Brain pericyte (primary cell): Measurements from ENCODE around the gene GNRHR.

Experiments used
- DNase-seq: peaks from one replicate; pipeline ENCODE4 v3.0.0-alpha.2; 2012; ENCODE audit warnings: low read depth, low spot score

The GNRHR gene

GRCh38 chr4:67700116-67700737 lies 54.0 kb downstream of the GNRHR start:
- no peak for DNase-seq

- no peak for DNase-seq
Measured at GRCh38 chr4:67699603-67700002, 54.6 kb downstream of the GNRHR start.

DNA sequence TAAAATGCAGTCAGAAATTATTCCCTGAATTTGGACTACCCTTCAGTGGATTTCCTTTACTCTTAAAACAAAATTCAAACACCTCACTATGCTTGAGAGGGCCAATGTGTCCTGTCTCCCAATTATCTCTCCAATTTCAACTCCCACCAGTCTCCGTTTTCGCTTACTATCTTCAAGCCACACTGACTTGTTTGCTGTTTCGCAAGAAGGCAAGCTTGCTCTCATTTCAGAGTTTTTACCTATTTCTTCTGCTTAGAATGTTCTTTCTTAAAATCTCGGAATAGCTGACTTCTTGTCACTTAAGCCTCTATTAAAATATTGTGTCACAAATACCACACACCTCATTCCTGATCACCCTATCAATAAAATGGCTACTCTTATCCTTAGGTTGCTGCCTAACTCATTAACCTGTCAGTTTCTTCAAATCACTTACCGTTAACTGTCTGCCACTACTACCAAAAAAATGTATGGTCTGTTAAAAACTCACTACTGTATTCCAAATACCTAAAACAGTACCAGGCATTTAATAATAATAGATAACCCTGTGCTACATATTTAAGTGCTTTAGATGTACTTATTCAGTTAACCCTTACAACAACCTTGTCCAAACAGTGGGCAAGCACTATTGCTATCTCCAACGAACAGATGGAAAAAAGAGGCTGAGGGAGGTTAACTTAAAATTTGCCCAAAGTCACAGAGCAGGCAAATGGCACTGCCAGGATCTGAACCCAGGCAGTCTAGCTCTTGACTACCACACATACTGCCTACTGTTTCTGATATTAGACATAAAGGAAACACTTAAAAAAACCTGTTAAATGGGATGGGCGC lies 56.1 kb downstream of the GNRHR start:
- DNase-seq, result no peak

GRCh38 chr4:67696061-67696460 lies 58.1 kb downstream of the GNRHR start:
- no peak for DNase-seq

DNA sequence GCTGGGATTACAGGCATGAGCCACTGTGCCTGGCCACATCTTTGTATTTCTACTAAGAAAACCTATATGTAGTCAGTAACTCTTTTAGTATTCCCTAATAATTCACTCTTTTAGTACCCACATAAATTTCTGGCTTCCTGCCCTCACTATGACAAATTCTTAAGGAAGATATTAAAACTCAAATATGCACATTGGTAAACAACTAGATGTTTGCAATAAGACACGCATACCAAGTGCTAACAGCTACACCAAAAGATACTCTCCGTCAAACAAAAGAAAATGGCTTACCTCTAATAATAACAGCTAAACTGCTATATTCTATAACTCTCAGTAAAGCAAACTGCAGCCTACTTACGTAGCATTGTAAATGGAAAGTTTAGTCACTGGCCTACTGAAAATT lies 59.5 kb downstream of the GNRHR start:
- no peak for DNase-seq

DNA sequence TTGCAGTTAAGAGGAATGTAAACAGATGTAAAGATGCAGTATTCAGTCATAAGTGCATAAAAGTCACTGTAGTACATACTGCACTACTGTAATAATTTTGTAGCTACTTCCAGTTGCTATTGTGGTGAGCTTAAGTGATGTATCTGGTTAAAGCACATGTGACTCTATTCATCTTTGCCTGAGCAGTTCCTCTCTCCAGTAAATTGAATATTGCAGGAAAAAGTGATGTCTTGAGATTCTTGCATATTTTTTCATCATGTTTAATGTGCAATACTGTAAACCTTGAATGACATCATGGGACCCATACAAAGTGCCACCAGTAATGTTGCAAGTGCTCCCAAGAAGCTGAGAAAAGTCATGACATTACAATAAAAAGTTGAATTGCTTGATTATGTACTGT lies 62.9 kb downstream of the GNRHR start:
- DNase-seq, result no peak
